Smooth muscle cell (in vitro differentiated cells): ENCODE results near the gene PRR5L. TPM values are rescaled to one million over a fixed set of nuclear protein-coding genes. Genes with fewer than 3 reads are reported as not detected.
A peak's percentile ranks its signal among the peaks of the same experiment; 100 is the strongest.

Source experiments
- DNase-seq: peaks from one replicate; lab custom pipeline; 2025; ENCODE audit not compliant: unreplicated experiment; lab: John Stamatoyannopoulos, UW
- H2AFZ ChIP-seq: fragments of 200-600 bp; sonication (generic); 2 replicates; pipeline ENCODE4 v1.6.0; 2016; ENCODE audit warnings: antibody characterized with exemption, low read depth, mild to moderate bottlenecking
- H3F3A ChIP-seq: fragments of 200-600 bp; sonication (generic); 2 replicates; pipeline ENCODE4 v1.6.0; 2017; ENCODE audit warnings: antibody characterized with exemption, low read depth
- H3K27ac ChIP-seq: fragments of 200-600 bp; sonication (generic); 2 replicates; pipeline ENCODE4 v1.5.1; 2016; ENCODE audit warnings: low read depth, mild to moderate bottlenecking
- H3K27me3 ChIP-seq: fragments of 200-600 bp; sonication (generic); 2 replicates; pipeline ENCODE4 v1.6.1; 2016; ENCODE audit warnings: low read depth, mild to moderate bottlenecking
- H3K36me3 ChIP-seq: fragments of 200-600 bp; sonication (generic); 2 replicates; pipeline ENCODE4 v1.5.1; 2016; ENCODE audit warnings: low read depth
- H3K4me1 ChIP-seq: fragments of 200-600 bp; sonication (generic); 2 replicates; pipeline ENCODE4 v1.5.1; 2016; ENCODE audit warnings: low read depth
- H3K4me2 ChIP-seq: fragments of 200-600 bp; sonication (generic); 2 replicates; pipeline ENCODE4 v1.6.0; 2016; ENCODE audit warnings: mild to moderate bottlenecking
- H3K4me3 ChIP-seq: fragments of 200-600 bp; sonication (generic); 2 replicates; pipeline ENCODE4 v1.5.1; 2016; ENCODE audit warnings: mild to moderate bottlenecking
- H3K79me2 ChIP-seq: fragments of 200-600 bp; sonication (generic); 2 replicates; pipeline ENCODE4 v1.6.0; 2016; ENCODE audit warnings: low read depth, mild to moderate bottlenecking
- H3K9ac ChIP-seq: fragments of 200-600 bp; sonication (generic); 2 replicates; pipeline ENCODE4 v1.6.0; 2016; ENCODE audit warnings: low read depth
- H3K9me3 ChIP-seq: fragments of 200-600 bp; sonication (generic); replicated peaks from 2 replicates; pipeline ENCODE4 v1.5.1; 2016; ENCODE audit warnings: low read depth
- H4K20me1 ChIP-seq: fragments of 200-600 bp; sonication (generic); 2 replicates; pipeline ENCODE4 v1.6.0; 2016; ENCODE audit warnings: low read depth
- CTCF ChIP-seq: fragments of 200-600 bp; sonication (generic); IDR thresholded peaks from 2 replicates; pipeline ENCODE4 v1.5.1; 2017; ENCODE audit warnings: borderline replicate concordance, mild to moderate bottlenecking, antibody characterized with exemption; ENCODE audit not compliant: insufficient read depth, poor library complexity, severe bottlenecking
- WGBS: methylation state at CpG from one replicate; pipeline ENCODE4 v1.1.7; 2016; ENCODE audit warnings: low lambda C conversion rate; 5-methylcytosine and 5-hydroxymethylcytosine counted together
- polyA plus RNA-seq: library from polyadenylated mRNA; unstranded; fragments of >200 nt; fragmentation: Nextera tagmentation; extraction: Ambion mirVana; gene quantifications from 2 replicates; pipeline ENCODE4 v1.2.1, GENCODE V29; 2016
- total RNA-seq: library from RNA; depleted of rRNA; stranded (reverse); fragments of >200 nt; gene quantifications from 2 replicates; pipeline ENCODE4 v1.2.3, GENCODE V29; 2014

PRR5L gene
- total and polyA plus RNA-seq, 2 experiments from 2014 or later: 21.4 to 41.4 TPM

- no peak overlapping the region for H3K9ac ChIP-seq
- H3K27ac ChIP-seq: peak overlapping the region; percentile 2
- H2AFZ ChIP-seq: no peak overlapping the region
- no peak for TF ChIP-seq CTCF
- 95% methylated on average over 4 of the region's 4 CpGs for WGBS
- H3K4me2 ChIP-seq: no peak overlapping the region
- peaks cover 4% of the 10 kb centered on the region for H3K36me3 ChIP-seq
- no peak for DNase-seq
- peaks cover 2% of the 10 kb centered on the region for H3K79me2 ChIP-seq
- peaks cover 10% of the 10 kb centered on the region for H3F3A ChIP-seq
- no peaks in the 10 kb centered on the region for H3K4me1 ChIP-seq
- peaks cover 3% of the 10 kb centered on the region for H4K20me1 ChIP-seq
- H3K4me3 ChIP-seq: no peak overlapping the region
- no peaks in the 10 kb centered on the region for H3K9me3 ChIP-seq
- H3K27me3 ChIP-seq: no peaks in the 10 kb centered on the region
Observed at GRCh38 chr11:36487619-36488018, 191.5 kb downstream of the PRR5L start.

DNA sequence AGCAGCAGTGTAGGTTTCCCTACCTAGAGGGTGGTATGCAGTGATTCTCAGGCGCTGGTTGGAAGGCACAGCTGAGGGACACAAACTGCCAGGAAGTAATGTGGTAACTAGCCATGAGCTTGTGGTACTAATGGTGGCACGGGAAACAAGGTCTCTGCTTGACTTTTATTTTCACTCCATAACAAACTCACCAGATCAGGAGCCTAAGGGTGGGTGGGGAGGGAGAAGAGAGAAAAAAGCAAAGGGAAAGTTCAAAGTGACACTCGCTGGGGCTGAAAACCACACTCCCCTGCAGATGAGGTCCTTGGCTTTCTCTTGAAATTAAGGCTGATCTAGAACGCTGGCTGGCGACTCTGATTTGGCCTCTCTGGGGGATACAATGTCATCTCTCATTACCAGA is 192.0 kb downstream of the PRR5L start:
- DNase-seq: no peak
- no peaks in the 10 kb centered on the region for H3K4me1 ChIP-seq
- peaks cover 10% of the 10 kb centered on the region for H3F3A ChIP-seq
- H4K20me1 ChIP-seq: peaks cover 3% of the 10 kb centered on the region
- H3K4me3 ChIP-seq: no peak overlapping the region
- no peaks in the 10 kb centered on the region for H3K9me3 ChIP-seq
- no peak for TF ChIP-seq CTCF
- 90% methylated on average over 5 of the region's 5 CpGs for WGBS
- peaks cover 2% of the 10 kb centered on the region for H3K79me2 ChIP-seq
- no peaks in the 10 kb centered on the region for H3K27me3 ChIP-seq
- H3K27ac ChIP-seq: peak overlapping the region; percentile 2
- no peak overlapping the region for H2AFZ ChIP-seq
- H3K36me3 ChIP-seq: peaks cover 4% of the 10 kb centered on the region
- H3K9ac ChIP-seq: no peak overlapping the region
- H3K4me2 ChIP-seq: no peak overlapping the region

- no peak for TF ChIP-seq CTCF
- Histone ChIP-seq H3K9ac (no peak overlapping the region), H3K4me3 (no peak overlapping the region), H2AFZ (no peak overlapping the region), H3K79me2 (peaks cover 2% of the 10 kb centered on the region), H3K27me3 (no peaks in the 10 kb centered on the region), H3K4me2 (no peak overlapping the region), H4K20me1 (peaks cover 3% of the 10 kb centered on the region), H3K27ac (no peak overlapping the region), H3F3A (peaks cover 6% of the 10 kb centered on the region), H3K9me3 (no peaks in the 10 kb centered on the region), H3K4me1 (no peaks in the 10 kb centered on the region), H3K36me3 (peaks cover 8% of the 10 kb centered on the region)
- WGBS: 95% methylated on average over 16 of the region's 16 CpGs
- DNase-seq: no peak
Observed at GRCh38 chr11:36490026-36490806, 194.1 kb downstream of the PRR5L start.

DNA sequence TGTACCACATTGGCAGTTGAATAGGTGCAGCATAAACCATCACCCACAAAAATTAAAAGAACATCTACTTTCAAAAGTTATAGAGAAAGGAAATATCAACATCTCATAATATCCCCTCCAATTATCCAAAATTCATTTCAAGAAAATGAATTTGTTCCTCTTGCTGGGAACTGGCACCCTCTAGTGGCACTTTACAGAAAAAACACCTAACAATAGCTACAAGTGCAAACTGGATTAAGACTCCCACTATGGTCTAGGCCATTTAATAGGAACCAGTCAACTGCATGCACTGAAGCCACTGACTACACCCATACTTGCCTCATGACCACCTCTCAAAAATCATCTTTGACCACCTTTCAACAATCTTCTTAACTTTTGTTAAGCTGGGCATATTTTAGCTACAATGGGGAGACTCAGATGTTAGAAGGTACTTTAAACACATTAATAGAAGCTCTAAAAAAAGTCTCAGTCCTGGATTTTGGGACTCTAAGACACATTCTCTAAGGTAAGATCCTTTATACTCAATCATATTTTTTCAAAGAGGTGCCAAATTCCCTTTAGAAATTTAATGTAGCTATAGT is 196.7 kb downstream of the PRR5L start:
- TF ChIP-seq CTCF: peak; percentile 80

More for the DNA sequence above, 196.7 kb downstream of the PRR5L start:
- Histone ChIP-seq H3K9me3 (no peaks in the 10 kb centered on the region), H3K27ac (no peak overlapping the region), H3K27me3 (no peaks in the 10 kb centered on the region), H3K4me2 (no peak overlapping the region), H3K36me3 (peaks cover 21% of the 10 kb centered on the region), H3K79me2 (peaks cover 2% of the 10 kb centered on the region), H2AFZ (no peak overlapping the region), H3K4me3 (no peak overlapping the region), H3K9ac (no peak overlapping the region), H4K20me1 (peaks cover 3% of the 10 kb centered on the region), H3K4me1 (no peaks in the 10 kb centered on the region), H3F3A (peaks cover 6% of the 10 kb centered on the region)
- no peak for DNase-seq
